Measurements from ENCODE around the gene GPX4. TPM values are rescaled to one million over a fixed set of nuclear protein-coding genes. Genes with fewer than 3 reads are reported as not detected.

GPX4 gene
- total and polyA plus RNA-seq, 2 of the 13 experiments (the other 11 are each of a cell fraction or from before 2014, with no cell fraction given) = 535 to 613 TPM

DNA sequence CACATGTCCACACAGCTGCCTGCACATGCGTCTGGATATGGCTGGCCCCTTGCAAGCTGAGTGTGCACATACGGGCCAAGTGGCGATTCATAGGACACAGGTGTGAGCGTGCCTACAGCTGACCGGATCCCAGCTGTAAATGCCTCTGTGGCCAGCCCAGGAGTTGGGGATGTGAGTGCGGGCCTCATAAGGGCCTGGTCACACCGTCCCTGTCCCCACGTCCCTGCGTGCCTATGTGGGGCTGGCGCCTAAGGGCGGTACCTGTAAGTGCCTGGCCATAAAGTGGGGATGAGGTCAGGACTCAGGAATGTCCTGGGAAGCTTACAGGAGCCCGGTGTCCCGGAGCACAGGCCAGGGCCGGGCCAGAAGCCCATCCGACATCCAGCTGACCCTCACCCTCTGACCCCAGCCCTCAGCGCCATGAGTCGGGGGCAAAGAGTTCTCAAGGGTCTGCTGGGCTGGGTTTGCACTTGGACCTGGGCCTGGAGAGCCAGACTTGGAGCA is 38.1 kb upstream of the GPX4 start (continued):
- TF ChIP-seq SALL1 (CRISPR knock-in tag; IDR thresholded peaks at IDR 0.05) (peak; percentile 42; the same call in 1 of the 2 replicates), ZNF720 (CRISPR knock-in tag; IDR thresholded peaks at IDR 0.05) (no peak), ZNF839 (CRISPR knock-in tag; IDR thresholded peaks at IDR 0.05; ENCODE audit: borderline replicate concordance) (no peak), ZBTB7A (CRISPR knock-in tag; IDR thresholded peaks at IDR 0.05) (no peak), ZNF451 (CRISPR knock-in tag; IDR thresholded peaks at IDR 0.05) (no peak; the same call in 1 of the 2 replicates), CBX2 (IDR thresholded peaks at IDR 0.05; ENCODE audit: low read depth, low read length) (no peak), CBX2 (CRISPR knock-in tag; IDR thresholded peaks at IDR 0.05; ENCODE audit: low read depth) (no peak), ZFYVE20 (CRISPR knock-in tag; IDR thresholded peaks at IDR 0.05; ENCODE audit: borderline replicate concordance, low read depth) (no peak), PRPF4 (IDR thresholded peaks at IDR 0.05; ENCODE audit: low read depth, low read length, poor library complexity, severe bottlenecking) (no peak), SP140L (CRISPR knock-in tag; IDR thresholded peaks at IDR 0.05; ENCODE audit: borderline replicate concordance) (no peak)
- TF ChIP-seq, protein P1, sequence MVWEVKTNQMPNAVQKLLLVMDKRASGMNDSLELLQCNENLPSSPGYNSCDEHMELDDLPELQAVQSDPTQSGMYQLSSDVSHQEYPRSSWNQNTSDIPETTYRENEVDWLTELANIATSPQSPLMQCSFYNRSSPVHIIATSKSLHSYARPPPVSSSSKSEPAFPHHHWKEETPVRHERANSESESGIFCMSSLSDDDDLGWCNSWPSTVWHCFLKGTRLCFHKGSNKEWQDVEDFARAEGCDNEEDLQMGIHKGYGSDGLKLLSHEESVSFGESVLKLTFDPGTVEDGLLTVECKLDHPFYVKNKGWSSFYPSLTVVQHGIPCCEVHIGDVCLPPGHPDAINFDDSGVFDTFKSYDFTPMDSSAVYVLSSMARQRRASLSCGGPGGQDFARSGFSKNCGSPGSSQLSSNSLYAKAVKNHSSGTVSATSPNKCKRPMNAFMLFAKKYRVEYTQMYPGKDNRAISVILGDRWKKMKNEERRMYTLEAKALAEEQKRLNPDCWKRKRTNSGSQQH (CRISPR knock-in tag; IDR thresholded peaks at IDR 0.05; ENCODE audit: low read depth) = no peak
- TF ChIP-seq, protein P2, sequence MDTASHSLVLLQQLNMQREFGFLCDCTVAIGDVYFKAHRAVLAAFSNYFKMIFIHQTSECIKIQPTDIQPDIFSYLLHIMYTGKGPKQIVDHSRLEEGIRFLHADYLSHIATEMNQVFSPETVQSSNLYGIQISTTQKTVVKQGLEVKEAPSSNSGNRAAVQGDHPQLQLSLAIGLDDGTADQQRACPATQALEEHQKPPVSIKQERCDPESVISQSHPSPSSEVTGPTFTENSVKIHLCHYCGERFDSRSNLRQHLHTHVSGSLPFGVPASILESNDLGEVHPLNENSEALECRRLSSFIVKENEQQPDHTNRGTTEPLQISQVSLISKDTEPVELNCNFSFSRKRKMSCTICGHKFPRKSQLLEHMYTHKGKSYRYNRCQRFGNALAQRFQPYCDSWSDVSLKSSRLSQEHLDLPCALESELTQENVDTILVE (CRISPR knock-in tag; IDR thresholded peaks at IDR 0.05) = no peak
- TF ChIP-seq, protein P3, sequence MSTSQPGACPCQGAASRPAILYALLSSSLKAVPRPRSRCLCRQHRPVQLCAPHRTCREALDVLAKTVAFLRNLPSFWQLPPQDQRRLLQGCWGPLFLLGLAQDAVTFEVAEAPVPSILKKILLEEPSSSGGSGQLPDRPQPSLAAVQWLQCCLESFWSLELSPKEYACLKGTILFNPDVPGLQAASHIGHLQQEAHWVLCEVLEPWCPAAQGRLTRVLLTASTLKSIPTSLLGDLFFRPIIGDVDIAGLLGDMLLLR (CRISPR knock-in tag; IDR thresholded peaks at IDR 0.05) = no peak; the same call in 1 of the 2 replicates
- TF ChIP-seq, protein P4, sequence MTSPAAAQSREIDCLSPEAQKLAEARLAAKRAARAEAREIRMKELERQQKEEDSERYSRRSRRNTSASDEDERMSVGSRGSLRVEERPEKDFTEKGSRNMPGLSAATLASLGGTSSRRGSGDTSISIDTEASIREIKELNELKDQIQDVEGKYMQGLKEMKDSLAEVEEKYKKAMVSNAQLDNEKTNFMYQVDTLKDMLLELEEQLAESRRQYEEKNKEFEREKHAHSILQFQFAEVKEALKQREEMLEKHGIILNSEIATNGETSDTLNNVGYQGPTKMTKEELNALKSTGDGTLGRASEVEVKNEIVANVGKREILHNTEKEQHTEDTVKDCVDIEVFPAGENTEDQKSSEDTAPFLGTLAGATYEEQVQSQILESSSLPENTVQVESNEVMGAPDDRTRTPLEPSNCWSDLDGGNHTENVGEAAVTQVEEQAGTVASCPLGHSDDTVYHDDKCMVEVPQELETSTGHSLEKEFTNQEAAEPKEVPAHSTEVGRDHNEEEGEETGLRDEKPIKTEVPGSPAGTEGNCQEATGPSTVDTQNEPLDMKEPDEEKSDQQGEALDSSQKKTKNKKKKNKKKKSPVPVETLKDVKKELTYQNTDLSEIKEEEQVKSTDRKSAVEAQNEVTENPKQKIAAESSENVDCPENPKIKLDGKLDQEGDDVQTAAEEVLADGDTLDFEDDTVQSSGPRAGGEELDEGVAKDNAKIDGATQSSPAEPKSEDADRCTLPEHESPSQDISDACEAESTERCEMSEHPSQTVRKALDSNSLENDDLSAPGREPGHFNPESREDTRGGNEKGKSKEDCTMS (CRISPR knock-in tag; conservative IDR thresholded peaks at IDR 0.05) = no peak
- TF ChIP-seq, protein P5, sequence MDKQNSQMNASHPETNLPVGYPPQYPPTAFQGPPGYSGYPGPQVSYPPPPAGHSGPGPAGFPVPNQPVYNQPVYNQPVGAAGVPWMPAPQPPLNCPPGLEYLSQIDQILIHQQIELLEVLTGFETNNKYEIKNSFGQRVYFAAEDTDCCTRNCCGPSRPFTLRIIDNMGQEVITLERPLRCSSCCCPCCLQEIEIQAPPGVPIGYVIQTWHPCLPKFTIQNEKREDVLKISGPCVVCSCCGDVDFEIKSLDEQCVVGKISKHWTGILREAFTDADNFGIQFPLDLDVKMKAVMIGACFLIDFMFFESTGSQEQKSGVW (CRISPR knock-in tag; IDR thresholded peaks at IDR 0.05; ENCODE audit: borderline replicate concordance) = no peak
- TF ChIP-seq, protein P6, sequence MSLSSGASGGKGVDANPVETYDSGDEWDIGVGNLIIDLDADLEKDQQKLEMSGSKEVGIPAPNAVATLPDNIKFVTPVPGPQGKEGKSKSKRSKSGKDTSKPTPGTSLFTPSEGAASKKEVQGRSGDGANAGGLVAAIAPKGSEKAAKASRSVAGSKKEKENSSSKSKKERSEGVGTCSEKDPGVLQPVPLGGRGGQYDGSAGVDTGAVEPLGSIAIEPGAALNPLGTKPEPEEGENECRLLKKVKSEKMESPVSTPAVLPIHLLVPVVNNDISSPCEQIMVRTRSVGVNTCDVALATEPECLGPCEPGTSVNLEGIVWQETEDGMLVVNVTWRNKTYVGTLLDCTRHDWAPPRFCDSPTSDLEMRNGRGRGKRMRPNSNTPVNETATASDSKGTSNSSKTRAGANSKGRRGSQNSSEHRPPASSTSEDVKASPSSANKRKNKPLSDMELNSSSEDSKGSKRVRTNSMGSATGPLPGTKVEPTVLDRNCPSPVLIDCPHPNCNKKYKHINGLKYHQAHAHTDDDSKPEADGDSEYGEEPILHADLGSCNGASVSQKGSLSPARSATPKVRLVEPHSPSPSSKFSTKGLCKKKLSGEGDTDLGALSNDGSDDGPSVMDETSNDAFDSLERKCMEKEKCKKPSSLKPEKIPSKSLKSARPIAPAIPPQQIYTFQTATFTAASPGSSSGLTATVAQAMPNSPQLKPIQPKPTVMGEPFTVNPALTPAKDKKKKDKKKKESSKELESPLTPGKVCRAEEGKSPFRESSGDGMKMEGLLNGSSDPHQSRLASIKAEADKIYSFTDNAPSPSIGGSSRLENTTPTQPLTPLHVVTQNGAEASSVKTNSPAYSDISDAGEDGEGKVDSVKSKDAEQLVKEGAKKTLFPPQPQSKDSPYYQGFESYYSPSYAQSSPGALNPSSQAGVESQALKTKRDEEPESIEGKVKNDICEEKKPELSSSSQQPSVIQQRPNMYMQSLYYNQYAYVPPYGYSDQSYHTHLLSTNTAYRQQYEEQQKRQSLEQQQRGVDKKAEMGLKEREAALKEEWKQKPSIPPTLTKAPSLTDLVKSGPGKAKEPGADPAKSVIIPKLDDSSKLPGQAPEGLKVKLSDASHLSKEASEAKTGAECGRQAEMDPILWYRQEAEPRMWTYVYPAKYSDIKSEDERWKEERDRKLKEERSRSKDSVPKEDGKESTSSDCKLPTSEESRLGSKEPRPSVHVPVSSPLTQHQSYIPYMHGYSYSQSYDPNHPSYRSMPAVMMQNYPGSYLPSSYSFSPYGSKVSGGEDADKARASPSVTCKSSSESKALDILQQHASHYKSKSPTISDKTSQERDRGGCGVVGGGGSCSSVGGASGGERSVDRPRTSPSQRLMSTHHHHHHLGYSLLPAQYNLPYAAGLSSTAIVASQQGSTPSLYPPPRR (CRISPR knock-in tag; IDR thresholded peaks at IDR 0.05; ENCODE audit: borderline replicate concordance) = no peak
- TF ChIP-seq, protein P7, sequence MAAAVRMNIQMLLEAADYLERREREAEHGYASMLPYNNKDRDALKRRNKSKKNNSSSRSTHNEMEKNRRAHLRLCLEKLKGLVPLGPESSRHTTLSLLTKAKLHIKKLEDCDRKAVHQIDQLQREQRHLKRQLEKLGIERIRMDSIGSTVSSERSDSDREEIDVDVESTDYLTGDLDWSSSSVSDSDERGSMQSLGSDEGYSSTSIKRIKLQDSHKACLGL (CRISPR knock-in tag; IDR thresholded peaks at IDR 0.05) = 0 out of 2 replicates have a peak, but pooled peaks have one; percentile 16
